HCT116 (cell line): ENCODE measurements around the gene BAZ1B.

Experiments used
- EGR1 ChIP-seq: IDR thresholded peaks from 2 replicates; pipeline ENCODE4 v1.6.1; 2012; ENCODE audit warnings: low read depth
- EZH2 ChIP-seq: fragments of 200-600 bp; sonication (generic); IDR thresholded peaks from 2 replicates; pipeline ENCODE4 v1.6.1; 2017; ENCODE audit warnings: antibody characterized with exemption, mixed run types
- JUND ChIP-seq: IDR thresholded peaks from 2 replicates; pipeline ENCODE4 v1.6.1; 2012
- POLR2A ChIP-seq: IDR thresholded peaks from 2 replicates; pipeline ENCODE4 v1.7.0; 2011; ENCODE audit warnings: borderline replicate concordance; ENCODE audit not compliant: insufficient read depth, insufficient read length; ENCODE audit errors: extremely low read depth
- POLR2AphosphoS5 ChIP-seq: IDR thresholded peaks from 2 replicates; pipeline ENCODE4 v1.6.1; 2011; ENCODE audit warnings: mild to moderate bottlenecking, low read depth, low read length, moderate library complexity
- SIN3A ChIP-seq: IDR thresholded peaks from 2 replicates; pipeline ENCODE4 v1.6.1; 2012; ENCODE audit warnings: low read depth
- SRF ChIP-seq: IDR thresholded peaks from 2 replicates; pipeline ENCODE4 v1.6.1; 2012; ENCODE audit warnings: low read depth
- YY1 ChIP-seq: IDR thresholded peaks from 2 replicates; pipeline ENCODE4 v1.6.1; 2011; ENCODE audit warnings: low read length, low read depth, moderate library complexity, mild to moderate bottlenecking; ENCODE audit not compliant: insufficient replicate concordance; ENCODE audit errors: extremely low read depth
- ZFX ChIP-seq: fragments of 450-650 bp; IDR thresholded peaks from 2 replicates; pipeline ENCODE4 v1.6.1; 2017
- ZNF274 ChIP-seq: fragments of 200-500 bp; sonication (Bioruptor generic); IDR thresholded peaks from 2 replicates; pipeline ENCODE4 v1.6.1; 2014; ENCODE audit warnings: mild to moderate bottlenecking, low read depth, low read length, inconsistent platforms
- TF ChIP-seq, protein P1 (sequence below), 3 experiments: fragments of 200-600 bp in 1 of 3; sonication (generic) in 1 of 3; IDR thresholded peaks in 2 of 3; conservative IDR thresholded peaks in 1 of 3; 2 replicates each; pipeline ENCODE4 v1.5.1; 2012 to 2017; ENCODE audit warnings: low read depth in 2 of 3, low read length in 2 of 3, antibody characterized with exemption in 1 of 3, borderline replicate concordance in 1 of 3, control low read depth in 1 of 3, mild to moderate bottlenecking in 1 of 3, mixed read lengths in 1 of 3, mixed run types in 1 of 3, moderate library complexity in 1 of 3; ENCODE audit not compliant: insufficient read depth in 1 of 3
- TF ChIP-seq, protein P2 (sequence below): IDR thresholded peaks from 2 replicates; pipeline ENCODE4 v1.6.1; 2012; ENCODE audit warnings: low read depth

DNA sequence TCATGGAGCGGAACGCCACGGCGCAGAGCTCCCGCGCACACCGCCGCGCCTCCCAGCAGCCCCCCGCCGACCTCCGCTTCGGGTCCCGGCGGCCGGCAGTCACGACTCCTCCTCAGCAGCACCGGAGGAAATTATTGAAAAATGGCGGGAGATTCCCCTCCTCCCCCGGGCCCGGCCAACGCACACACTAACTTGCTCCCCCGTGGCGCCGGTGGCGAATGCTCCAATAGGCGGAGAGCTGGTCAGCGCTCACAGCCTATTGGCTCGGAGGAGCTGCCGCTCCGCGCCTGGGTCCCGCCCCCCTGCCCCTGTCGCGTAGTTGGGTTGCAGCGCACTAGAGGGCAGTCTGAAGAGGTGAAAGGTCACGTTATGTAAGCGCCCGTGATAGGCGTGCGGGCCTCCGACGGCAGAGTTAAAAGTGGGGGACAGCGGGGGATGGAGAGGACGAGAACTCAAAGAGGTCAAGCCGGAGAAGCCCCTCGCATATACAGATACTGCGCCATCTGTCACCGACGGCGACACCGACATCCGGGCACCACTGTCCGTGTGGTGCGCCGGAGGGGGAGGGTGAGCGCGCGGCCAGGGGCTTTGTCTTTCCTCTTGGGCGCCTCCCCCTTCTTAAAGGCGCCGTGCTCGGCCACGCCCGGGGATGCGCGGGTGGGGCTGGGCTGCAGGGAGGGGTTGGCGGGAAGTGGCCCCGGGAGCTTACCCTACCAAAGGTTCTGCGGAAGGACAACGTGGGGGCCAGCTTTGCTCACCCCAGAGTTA is at the start of gene BAZ1B:
- TF ChIP-seq POLR2AphosphoS5, result peak; percentile 61; the same call in 1 of the 2 replicates
- TF ChIP-seq, protein P1, sequence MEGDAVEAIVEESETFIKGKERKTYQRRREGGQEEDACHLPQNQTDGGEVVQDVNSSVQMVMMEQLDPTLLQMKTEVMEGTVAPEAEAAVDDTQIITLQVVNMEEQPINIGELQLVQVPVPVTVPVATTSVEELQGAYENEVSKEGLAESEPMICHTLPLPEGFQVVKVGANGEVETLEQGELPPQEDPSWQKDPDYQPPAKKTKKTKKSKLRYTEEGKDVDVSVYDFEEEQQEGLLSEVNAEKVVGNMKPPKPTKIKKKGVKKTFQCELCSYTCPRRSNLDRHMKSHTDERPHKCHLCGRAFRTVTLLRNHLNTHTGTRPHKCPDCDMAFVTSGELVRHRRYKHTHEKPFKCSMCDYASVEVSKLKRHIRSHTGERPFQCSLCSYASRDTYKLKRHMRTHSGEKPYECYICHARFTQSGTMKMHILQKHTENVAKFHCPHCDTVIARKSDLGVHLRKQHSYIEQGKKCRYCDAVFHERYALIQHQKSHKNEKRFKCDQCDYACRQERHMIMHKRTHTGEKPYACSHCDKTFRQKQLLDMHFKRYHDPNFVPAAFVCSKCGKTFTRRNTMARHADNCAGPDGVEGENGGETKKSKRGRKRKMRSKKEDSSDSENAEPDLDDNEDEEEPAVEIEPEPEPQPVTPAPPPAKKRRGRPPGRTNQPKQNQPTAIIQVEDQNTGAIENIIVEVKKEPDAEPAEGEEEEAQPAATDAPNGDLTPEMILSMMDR (IDR thresholded peaks at IDR 0.05 in 2 of 3, conservative IDR thresholded peaks at IDR 0.05 in 1 of 3; ENCODE audit: borderline replicate concordance in 1 of 3, insufficient read depth in 1 of 3, low read depth in 2 of 3, low read length in 2 of 3), result no peak; a peak in 1 of 6 replicates
- TF ChIP-seq POLR2A, result no peak
- no peak for TF ChIP-seq EZH2
- TF ChIP-seq, protein P2, sequence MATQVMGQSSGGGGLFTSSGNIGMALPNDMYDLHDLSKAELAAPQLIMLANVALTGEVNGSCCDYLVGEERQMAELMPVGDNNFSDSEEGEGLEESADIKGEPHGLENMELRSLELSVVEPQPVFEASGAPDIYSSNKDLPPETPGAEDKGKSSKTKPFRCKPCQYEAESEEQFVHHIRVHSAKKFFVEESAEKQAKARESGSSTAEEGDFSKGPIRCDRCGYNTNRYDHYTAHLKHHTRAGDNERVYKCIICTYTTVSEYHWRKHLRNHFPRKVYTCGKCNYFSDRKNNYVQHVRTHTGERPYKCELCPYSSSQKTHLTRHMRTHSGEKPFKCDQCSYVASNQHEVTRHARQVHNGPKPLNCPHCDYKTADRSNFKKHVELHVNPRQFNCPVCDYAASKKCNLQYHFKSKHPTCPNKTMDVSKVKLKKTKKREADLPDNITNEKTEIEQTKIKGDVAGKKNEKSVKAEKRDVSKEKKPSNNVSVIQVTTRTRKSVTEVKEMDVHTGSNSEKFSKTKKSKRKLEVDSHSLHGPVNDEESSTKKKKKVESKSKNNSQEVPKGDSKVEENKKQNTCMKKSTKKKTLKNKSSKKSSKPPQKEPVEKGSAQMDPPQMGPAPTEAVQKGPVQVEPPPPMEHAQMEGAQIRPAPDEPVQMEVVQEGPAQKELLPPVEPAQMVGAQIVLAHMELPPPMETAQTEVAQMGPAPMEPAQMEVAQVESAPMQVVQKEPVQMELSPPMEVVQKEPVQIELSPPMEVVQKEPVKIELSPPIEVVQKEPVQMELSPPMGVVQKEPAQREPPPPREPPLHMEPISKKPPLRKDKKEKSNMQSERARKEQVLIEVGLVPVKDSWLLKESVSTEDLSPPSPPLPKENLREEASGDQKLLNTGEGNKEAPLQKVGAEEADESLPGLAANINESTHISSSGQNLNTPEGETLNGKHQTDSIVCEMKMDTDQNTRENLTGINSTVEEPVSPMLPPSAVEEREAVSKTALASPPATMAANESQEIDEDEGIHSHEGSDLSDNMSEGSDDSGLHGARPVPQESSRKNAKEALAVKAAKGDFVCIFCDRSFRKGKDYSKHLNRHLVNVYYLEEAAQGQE, result no peak
- TF ChIP-seq JUND, result no peak
- TF ChIP-seq EGR1, result peak; percentile 67
- no peak for TF ChIP-seq ZNF274
- TF ChIP-seq SRF, result no peak
- TF ChIP-seq SIN3A, result peak; percentile 31; the same call in 1 of the 2 replicates
- peak; percentile 66 for TF ChIP-seq YY1
- TF ChIP-seq ZFX, result no peak
